Osteocyte (in vitro differentiated cells): ENCODE measurements around the gene NDUFA13. TPM values are rescaled to one million over a fixed set of nuclear protein-coding genes. Genes with fewer than 3 reads are reported as not detected.
A peak's percentile ranks its signal among the peaks of the same experiment; 100 is the strongest.

Source experiments
- DNase-seq: peaks from one replicate; pipeline ENCODE4 v3.0.0; 2021; ENCODE audit warnings: mixed read lengths; ENCODE audit not compliant: unreplicated experiment; ENCODE audit errors: extremely low spot score
- H3K27ac Mint-ChIP-seq: one replicate; pipeline ENCODE4 v1.8.0; 2021; ENCODE audit warnings: mild to moderate bottlenecking, mixed read lengths; ENCODE audit not compliant: unreplicated experiment
- H3K27me3 Mint-ChIP-seq: one replicate; pipeline ENCODE4 v1.8.0; 2021; ENCODE audit warnings: mixed read lengths; ENCODE audit not compliant: unreplicated experiment
- H3K36me3 Mint-ChIP-seq: one replicate; pipeline ENCODE4 v1.8.0; 2021; ENCODE audit warnings: mixed read lengths; ENCODE audit not compliant: unreplicated experiment
- H3K4me1 Mint-ChIP-seq: one replicate; pipeline ENCODE4 v1.8.0; 2021; ENCODE audit warnings: mixed read lengths; ENCODE audit not compliant: unreplicated experiment
- H3K4me3 Mint-ChIP-seq: one replicate; pipeline ENCODE4 v1.8.0; 2021; ENCODE audit warnings: mild to moderate bottlenecking, moderate library complexity, mixed read lengths; ENCODE audit not compliant: unreplicated experiment
- H3K9me3 Mint-ChIP-seq: one replicate; pipeline ENCODE4 v1.8.0; 2021; ENCODE audit warnings: mixed read lengths; ENCODE audit not compliant: unreplicated experiment
- total RNA-seq: library from RNA; stranded (reverse); gene quantifications from 2 replicates; pipeline ENCODE4 v1.2.1, GENCODE V29; 2021
- TF ChIP-seq, protein P1 (sequence below): fragments of 200-600 bp; sonication (generic); IDR thresholded peaks from 2 replicates; pipeline ENCODE4 v1.5.0; 2021; ENCODE audit warnings: antibody characterized with exemption, mild to moderate bottlenecking, moderate library complexity

NDUFA13 gene
- total RNA-seq, 1 donor from 2014 or later = 376 TPM

DNA sequence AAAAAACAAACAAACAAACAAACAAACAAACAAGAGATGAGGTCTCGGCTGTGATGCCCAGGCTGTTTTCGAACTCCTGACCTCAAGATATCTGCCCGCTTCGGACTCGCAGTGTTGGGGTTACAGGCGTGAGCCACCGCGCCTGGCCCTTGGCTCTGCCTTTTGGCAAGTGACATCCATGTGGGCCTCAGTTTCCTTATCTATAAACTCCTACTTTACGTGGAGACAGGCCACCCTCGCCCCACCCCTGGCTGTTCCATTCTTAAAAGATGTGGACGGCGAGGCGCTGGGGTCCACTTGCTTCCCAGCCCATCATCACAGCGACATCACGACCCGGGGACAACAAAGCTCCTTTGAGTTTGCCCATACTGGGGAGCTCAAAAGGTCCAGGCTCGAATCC lies 2.3 kb upstream of the NDUFA13 start:
- TF ChIP-seq, protein P1, sequence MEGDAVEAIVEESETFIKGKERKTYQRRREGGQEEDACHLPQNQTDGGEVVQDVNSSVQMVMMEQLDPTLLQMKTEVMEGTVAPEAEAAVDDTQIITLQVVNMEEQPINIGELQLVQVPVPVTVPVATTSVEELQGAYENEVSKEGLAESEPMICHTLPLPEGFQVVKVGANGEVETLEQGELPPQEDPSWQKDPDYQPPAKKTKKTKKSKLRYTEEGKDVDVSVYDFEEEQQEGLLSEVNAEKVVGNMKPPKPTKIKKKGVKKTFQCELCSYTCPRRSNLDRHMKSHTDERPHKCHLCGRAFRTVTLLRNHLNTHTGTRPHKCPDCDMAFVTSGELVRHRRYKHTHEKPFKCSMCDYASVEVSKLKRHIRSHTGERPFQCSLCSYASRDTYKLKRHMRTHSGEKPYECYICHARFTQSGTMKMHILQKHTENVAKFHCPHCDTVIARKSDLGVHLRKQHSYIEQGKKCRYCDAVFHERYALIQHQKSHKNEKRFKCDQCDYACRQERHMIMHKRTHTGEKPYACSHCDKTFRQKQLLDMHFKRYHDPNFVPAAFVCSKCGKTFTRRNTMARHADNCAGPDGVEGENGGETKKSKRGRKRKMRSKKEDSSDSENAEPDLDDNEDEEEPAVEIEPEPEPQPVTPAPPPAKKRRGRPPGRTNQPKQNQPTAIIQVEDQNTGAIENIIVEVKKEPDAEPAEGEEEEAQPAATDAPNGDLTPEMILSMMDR = no peak
- Mint-ChIP-seq H3K27ac (no peak overlapping the region), H3K9me3 (no peaks in the 10 kb centered on the region), H3K36me3 (no peaks in the 10 kb centered on the region), H3K4me1 (peaks cover 17% of the 10 kb centered on the region), H3K27me3 (no peaks in the 10 kb centered on the region), H3K4me3 (no peak overlapping the region)
- no peak for DNase-seq

DNA sequence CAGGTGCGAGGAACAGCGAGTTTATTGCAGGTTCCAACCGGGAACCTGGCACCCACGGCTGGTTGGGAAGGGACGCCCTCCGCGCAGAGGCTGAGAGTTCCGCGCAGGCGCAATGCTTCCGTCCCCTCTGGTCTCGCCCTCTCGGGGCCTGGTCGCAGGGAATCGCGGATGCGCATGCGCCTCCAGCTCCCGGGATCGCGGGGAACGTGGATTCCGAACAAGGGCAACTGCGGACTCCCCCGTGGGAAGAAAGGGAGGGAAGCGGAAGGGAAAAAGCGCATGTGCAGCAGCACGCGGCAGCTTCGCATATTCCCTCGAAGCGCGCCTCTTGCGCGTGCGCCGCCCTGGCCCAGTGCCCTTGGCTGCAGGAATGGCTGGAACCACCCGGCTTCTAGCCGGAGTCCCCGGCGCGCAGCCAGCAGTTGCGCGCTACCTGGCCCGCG lies 1.8 kb upstream of the NDUFA13 start:
- DNase-seq = no peak
- H3K4me3 Mint-ChIP-seq = peak overlapping the region; percentile 45
- H3K4me1 Mint-ChIP-seq = peaks cover 17% of the 10 kb centered on the region
- H3K27ac Mint-ChIP-seq = no peak overlapping the region
- H3K36me3 Mint-ChIP-seq = no peaks in the 10 kb centered on the region
- no peaks in the 10 kb centered on the region for H3K27me3 Mint-ChIP-seq
- TF ChIP-seq, protein P1 = no peak
- no peaks in the 10 kb centered on the region for H3K9me3 Mint-ChIP-seq

DNA sequence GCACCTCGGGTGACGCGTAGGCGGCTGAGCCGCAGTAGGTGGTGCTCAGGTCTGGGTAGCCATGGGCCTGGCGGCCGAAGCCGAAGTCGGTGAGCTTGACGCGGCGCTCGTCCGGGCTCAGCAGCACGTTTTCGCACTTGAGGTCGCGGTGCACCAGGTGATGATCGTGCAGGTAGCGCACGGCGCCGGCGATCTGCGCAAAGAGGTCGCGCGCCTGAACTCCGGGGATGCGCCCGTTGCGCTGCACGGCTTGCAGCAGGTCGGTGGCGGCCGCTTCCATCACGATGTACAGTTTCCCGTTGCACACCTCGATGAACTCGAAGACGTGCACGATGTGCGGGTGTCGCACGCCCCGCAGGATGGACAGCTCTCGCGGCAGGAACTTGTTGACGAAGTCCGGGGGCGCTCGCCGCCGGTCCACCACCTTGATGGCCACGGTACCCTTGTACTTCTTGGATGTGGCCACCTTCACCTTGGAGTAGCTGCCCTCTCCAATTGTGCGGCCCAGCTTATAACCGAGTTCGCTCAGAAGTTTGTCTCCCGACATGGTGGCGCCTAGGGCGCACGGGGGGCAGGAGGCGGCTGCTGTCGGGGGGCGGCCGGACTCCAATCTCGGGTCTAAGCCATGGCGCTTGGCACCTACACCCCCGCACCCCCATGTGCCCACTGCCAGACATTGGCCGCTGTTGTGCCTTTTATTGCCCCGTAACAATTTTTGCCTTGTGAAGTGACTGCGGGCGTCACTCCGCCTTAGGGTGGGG lies 964 bp upstream of the NDUFA13 start, which contains the start of gene TSSK6:
TSS of gene TSSK6 (minus strand) at position 668 of the 761 bp plus-strand sequence. CDS start at position 547, 121 bp downstream.
- no peaks in the 10 kb centered on the region for H3K27me3 Mint-ChIP-seq
- TF ChIP-seq, protein P1 = no peak
- no peaks in the 10 kb centered on the region for H3K9me3 Mint-ChIP-seq
- H3K4me1 Mint-ChIP-seq = peaks cover 18% of the 10 kb centered on the region
- DNase-seq = no peak
- H3K27ac Mint-ChIP-seq = peak within 1 kb of the TSS; percentile 93
- peak within 1 kb of the TSS; percentile 88 for H3K4me3 Mint-ChIP-seq
- peaks cover 4% of the 10 kb centered on the region for H3K36me3 Mint-ChIP-seq

DNA sequence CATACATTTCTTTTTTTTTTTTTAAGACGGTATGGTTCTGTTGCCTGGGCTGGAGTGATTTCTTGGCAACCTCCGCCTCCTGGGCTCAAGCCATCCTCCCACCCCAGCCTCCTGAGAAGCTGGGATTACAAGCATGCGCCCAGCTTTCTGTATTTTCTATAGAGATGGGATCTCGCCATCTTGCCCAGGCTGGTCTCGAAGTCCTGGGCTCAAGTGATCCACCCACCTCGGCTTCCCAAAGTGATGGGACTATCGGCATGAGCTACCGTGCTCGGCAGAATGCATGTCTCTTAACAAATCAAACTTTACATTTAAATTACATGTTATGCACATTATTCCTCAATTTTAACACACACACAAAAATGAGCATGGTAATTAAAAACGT lies 1.2 kb downstream of the NDUFA13 start:
- Mint-ChIP-seq H3K27ac (no peak overlapping the region), H3K4me1 (peaks cover 20% of the 10 kb centered on the region), H3K9me3 (no peaks in the 10 kb centered on the region), H3K27me3 (no peaks in the 10 kb centered on the region), H3K36me3 (peaks cover 11% of the 10 kb centered on the region), H3K4me3 (peak overlapping the region; percentile 88)
- DNase-seq = no peak
- TF ChIP-seq, protein P1 = no peak

DNA sequence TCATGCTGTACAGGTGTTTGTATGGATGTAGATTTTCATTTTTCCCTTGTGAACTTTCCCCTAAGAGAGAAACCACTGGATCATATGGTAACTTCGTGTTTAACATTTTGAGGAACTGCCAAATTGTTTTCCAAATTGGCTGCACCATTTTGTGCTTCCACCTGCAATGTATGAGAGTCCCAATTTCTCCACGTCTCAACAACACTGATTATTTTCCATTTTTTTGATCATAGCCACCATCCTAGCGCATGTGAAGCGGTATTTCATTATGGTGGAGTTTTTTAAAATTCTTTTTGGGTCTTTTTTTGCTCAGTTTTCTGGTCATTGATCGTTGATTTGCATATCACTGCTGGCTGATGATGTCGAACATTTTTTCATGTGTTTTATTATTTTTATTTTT lies 5.0 kb downstream of the NDUFA13 start:
- Mint-ChIP-seq H3K27ac (no peak overlapping the region), H3K27me3 (no peaks in the 10 kb centered on the region), H3K4me3 (no peak overlapping the region), H3K4me1 (peaks cover 15% of the 10 kb centered on the region), H3K9me3 (no peaks in the 10 kb centered on the region), H3K36me3 (peaks cover 11% of the 10 kb centered on the region)
- no peak for DNase-seq
- TF ChIP-seq, protein P1 = no peak
